ENCODE data around the gene ANO2. TPM values are rescaled to one million over a fixed set of nuclear protein-coding genes. Genes with fewer than 3 reads are reported as not detected.
A peak's percentile ranks its signal among the peaks of the same experiment; 100 is the strongest.

The ANO2 gene
- total RNA-seq, 3 donors from 2014 or later (not counting 1 experiment from before 2014, with no cell fraction given): not detected

- H3K27me3 ChIP-seq (ENCODE audit: control insufficient read depth, insufficient read depth, low read length): no peaks in the 10 kb centered on the region
- no peaks in the 10 kb centered on the region for H3K4me1 Mint-ChIP-seq
- no peak overlapping the region for H3K27ac ChIP-seq (ENCODE audit: low read length)
- H3K4me1 ChIP-seq (ENCODE audit: control insufficient read depth, insufficient read depth, low read length): no peaks in the 10 kb centered on the region
- H3K9me3 ChIP-seq (ENCODE audit: control insufficient read depth, insufficient read depth, low read length): no peaks in the 10 kb centered on the region
- no peak for ATAC-seq
- H3K36me3 Mint-ChIP-seq: no peaks in the 10 kb centered on the region
- no peak for TF ChIP-seq CTCF (IDR thresholded peaks at IDR 0.05)
- WGBS (ENCODE audit: insufficient coverage): 82% methylated on average over 4 of the region's 5 CpGs
- H3K36me3 ChIP-seq (ENCODE audit: control insufficient read depth, insufficient read depth, low read length): no peaks in the 10 kb centered on the region
- no peaks in the 10 kb centered on the region for H3K9me3 Mint-ChIP-seq
- H3K4me3 Mint-ChIP-seq: no peak overlapping the region
- intact Hi-C loops (cut with micrococcal nuclease): no loop called here
- peaks cover 0 to 19% of the 10 kb centered on the region in 2 donors for H3K27me3 Mint-ChIP-seq (ENCODE audit: low read depth in 2 of 2)
- no peak overlapping the region for H3K27ac Mint-ChIP-seq
- no peak for DNase-seq
- H3K4me3 ChIP-seq (ENCODE audit: low read length): no peak overlapping the region
Measured at GRCh38 chr12:5792343-5792742, 152.7 kb downstream of the ANO2 start.

- no peak for DNase-seq
- no peak overlapping the region for H3K4me3 Mint-ChIP-seq
- no peaks in the 10 kb centered on the region for H3K4me1 Mint-ChIP-seq
- Histone ChIP-seq H3K36me3 (ENCODE audit: control insufficient read depth, insufficient read depth, low read length) (no peaks in the 10 kb centered on the region), H3K27me3 (ENCODE audit: control insufficient read depth, insufficient read depth, low read length) (no peaks in the 10 kb centered on the region), H3K9me3 (ENCODE audit: control insufficient read depth, insufficient read depth, low read length) (no peaks in the 10 kb centered on the region), H3K27ac (ENCODE audit: low read length) (no peak overlapping the region), H3K4me3 (ENCODE audit: low read length) (no peak overlapping the region), H3K4me1 (ENCODE audit: control insufficient read depth, insufficient read depth, low read length) (no peaks in the 10 kb centered on the region)
- no peaks in the 10 kb centered on the region for H3K9me3 Mint-ChIP-seq
- no peak for ATAC-seq
- TF ChIP-seq CTCF (IDR thresholded peaks at IDR 0.05): no peak
- WGBS (ENCODE audit: insufficient coverage): 88% methylated on average over 7 of the region's 7 CpGs
- intact Hi-C loops (cut with micrococcal nuclease): no loop called here
- no peaks in the 10 kb centered on the region for H3K36me3 Mint-ChIP-seq
- no peak overlapping the region for H3K27ac Mint-ChIP-seq
- H3K27me3 Mint-ChIP-seq (ENCODE audit: low read depth in 2 of 2): peaks cover 0 to 19% of the 10 kb centered on the region in 2 donors
Measured at GRCh38 chr12:5789469-5789968, 155.5 kb downstream of the ANO2 start.

- Histone ChIP-seq H3K27ac (ENCODE audit: low read length) (no peak overlapping the region), H3K4me3 (ENCODE audit: low read length) (no peak overlapping the region), H3K9me3 (ENCODE audit: control insufficient read depth, insufficient read depth, low read length) (no peaks in the 10 kb centered on the region), H3K4me1 (ENCODE audit: control insufficient read depth, insufficient read depth, low read length) (no peaks in the 10 kb centered on the region), H3K36me3 (ENCODE audit: control insufficient read depth, insufficient read depth, low read length) (no peaks in the 10 kb centered on the region), H3K27me3 (ENCODE audit: control insufficient read depth, insufficient read depth, low read length) (no peaks in the 10 kb centered on the region)
- WGBS (ENCODE audit: insufficient coverage): 91% methylated on average over 5 of the region's 5 CpGs
- no peak for DNase-seq
- H3K9me3 Mint-ChIP-seq: no peaks in the 10 kb centered on the region
- ATAC-seq: no peak
- no peak overlapping the region for H3K27ac Mint-ChIP-seq
- no peak overlapping the region for H3K4me3 Mint-ChIP-seq
- H3K27me3 Mint-ChIP-seq (ENCODE audit: low read depth in 2 of 2): peaks cover 0 to 26% of the 10 kb centered on the region in 2 donors
- H3K36me3 Mint-ChIP-seq: no peaks in the 10 kb centered on the region
- no peak for TF ChIP-seq CTCF (IDR thresholded peaks at IDR 0.05)
- no peaks in the 10 kb centered on the region for H3K4me1 Mint-ChIP-seq
- intact Hi-C loops (cut with micrococcal nuclease): no loop called here
Measured at GRCh38 chr12:5787828-5788227, 157.2 kb downstream of the ANO2 start.

- Histone ChIP-seq H3K36me3 (ENCODE audit: control insufficient read depth, insufficient read depth, low read length) (no peaks in the 10 kb centered on the region), H3K27ac (ENCODE audit: low read length) (no peak overlapping the region), H3K4me1 (ENCODE audit: control insufficient read depth, insufficient read depth, low read length) (no peaks in the 10 kb centered on the region), H3K4me3 (ENCODE audit: low read length) (no peak overlapping the region), H3K27me3 (ENCODE audit: control insufficient read depth, insufficient read depth, low read length) (no peaks in the 10 kb centered on the region), H3K9me3 (ENCODE audit: control insufficient read depth, insufficient read depth, low read length) (no peaks in the 10 kb centered on the region)
- Mint-ChIP-seq H3K9me3 (no peaks in the 10 kb centered on the region), H3K27me3 (ENCODE audit: low read depth in 2 of 2) (peaks cover 9 to 22% of the 10 kb centered on the region in 2 donors), H3K36me3 (no peaks in the 10 kb centered on the region), H3K4me3 (no peak overlapping the region), H3K27ac (no peak overlapping the region), H3K4me1 (no peaks in the 10 kb centered on the region)
- DNase-seq: no peak
- intact Hi-C loops (cut with micrococcal nuclease): no loop called here
- 93% methylated on average over 5 of the region's 5 CpGs for WGBS (ENCODE audit: insufficient coverage)
- ATAC-seq: peak in 1 of 3 donors; percentile 11
- TF ChIP-seq CTCF (IDR thresholded peaks at IDR 0.05): no peak
Measured at GRCh38 chr12:5785601-5786000, 159.5 kb downstream of the ANO2 start.
